Subcutaneous adipose tissue (tissue), 4 donors: ENCODE results near the gene HP1BP3. TPM values are rescaled to one million over a fixed set of nuclear protein-coding genes. Genes with fewer than 3 reads are reported as not detected.

Experiments used
- CTCF ChIP-seq: fragments of 450-650 bp; IDR thresholded peaks from one replicate; pipeline ENCODE4 v1.5.1; 2016; ENCODE audit warnings: low read depth, mild to moderate bottlenecking, control low read depth, antibody characterized with exemption, moderate library complexity
- total RNA-seq, 4 donors: library from RNA; depleted of rRNA; stranded (reverse); fragments of >200 nt; gene quantifications; one replicate each; pipeline ENCODE4 v1.1.0, GENCODE V29; 2016

The HP1BP3 gene
- total RNA-seq, 4 donors from 2014 or later = 192 to 273 (median 229) TPM

DNA sequence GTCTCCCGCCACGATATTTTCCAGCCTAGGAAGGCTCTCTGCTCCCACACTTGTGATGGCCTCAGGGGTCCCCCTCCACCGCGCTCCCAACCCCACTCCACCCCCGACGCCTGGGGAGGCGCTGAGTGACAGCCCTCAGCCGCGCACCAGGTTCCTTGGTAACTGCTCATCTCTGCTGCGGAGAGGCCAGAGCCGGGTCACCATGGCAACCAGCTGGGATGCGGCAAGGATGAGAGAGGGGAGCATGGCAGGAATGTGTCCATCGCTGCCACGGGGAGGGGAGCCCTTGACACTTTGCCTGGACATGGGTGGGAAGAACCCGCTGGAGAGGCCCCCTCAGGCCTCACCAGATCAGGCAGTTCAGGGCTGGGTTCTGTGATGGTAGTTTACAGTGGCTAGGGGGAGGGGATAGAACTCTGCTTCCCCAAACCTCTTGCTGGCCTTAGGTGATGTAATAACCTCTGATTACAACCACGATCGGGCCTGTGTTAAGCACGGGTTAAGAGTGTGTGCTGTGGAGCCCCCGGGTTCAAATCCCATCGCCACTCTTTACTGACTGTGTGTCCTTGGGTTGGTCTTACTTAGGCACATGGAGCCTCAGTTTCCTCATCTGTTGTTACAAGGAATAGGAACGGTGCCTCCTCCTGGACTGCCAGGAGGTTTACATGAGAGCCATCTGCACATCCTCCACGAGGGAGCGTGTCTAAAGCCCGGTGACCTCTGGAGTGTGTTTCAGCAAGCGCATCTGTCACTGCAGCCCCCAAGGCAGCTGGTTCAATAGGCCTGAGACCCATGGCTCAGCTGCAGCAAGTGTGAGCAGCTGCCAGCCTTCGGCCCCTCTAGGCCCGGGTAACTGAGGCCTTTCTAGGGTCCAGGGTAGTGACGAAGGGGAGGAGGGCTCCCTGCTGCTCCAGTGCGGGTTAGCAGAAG lies 75.6 kb downstream of the HP1BP3 start:
- no peak for TF ChIP-seq CTCF

DNA sequence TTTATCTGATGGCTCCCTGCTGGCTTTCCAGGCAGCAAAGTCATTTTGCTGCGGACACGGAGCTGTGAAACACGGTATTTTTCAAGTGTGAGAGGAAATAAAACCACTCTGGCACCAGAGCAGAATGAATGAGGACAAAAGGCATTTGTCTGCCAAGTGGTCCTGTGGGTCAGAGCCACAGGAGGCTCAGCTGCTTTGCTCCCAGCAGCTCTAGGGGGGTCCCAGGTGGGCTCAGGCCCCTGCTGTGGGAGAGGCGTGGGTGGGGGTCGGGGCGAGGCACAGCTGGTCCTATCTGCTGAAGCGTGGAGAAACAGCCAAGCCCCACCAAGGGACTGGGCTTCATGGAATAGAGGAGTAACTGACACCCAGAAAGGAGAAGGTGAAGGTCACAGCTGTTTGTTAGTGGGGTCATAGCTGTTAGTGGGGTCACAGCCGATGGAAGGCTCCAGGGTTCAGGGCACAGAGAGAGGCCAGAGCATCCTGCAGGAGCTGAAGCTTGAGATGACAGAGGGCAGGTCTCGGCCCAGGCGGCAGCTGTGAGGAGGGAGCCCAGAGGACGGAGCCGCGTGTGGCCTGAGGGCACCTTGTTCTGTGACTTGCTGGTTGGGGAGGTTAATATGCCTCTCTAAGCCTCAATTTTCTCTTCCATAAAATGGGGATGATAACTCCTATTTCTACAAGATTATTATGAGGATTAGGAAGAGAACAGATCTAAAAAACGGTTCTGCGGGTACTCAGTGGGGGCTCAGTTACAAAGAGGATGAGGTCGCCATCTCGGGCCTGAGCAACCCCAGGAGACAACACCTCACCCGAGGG lies 76.4 kb downstream of the HP1BP3 start:
- TF ChIP-seq CTCF = no peak

DNA sequence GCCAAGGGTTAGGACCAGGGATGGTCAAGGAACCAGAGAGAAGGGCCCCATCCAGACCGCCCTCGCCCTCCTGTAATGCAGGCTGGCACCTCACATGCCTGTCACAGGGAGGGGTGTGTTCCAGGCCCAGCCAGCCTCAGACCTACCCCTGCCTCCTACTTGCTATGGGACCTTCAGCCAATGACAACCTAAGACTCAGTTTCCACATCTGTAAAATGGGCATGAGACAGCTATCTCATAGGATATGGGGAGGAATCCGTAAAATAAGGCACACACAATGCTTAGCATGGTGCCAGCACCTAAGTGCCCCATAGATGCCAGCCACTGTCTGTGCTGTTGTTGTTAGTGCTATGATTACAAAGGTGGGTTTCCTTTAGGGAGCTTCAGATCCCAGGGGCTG lies 77.2 kb downstream of the HP1BP3 start:
- no peak for TF ChIP-seq CTCF

- no peak for TF ChIP-seq CTCF
Observed at GRCh38 chr1:20708891-20709290, 78.2 kb downstream of the HP1BP3 start.

GRCh38 chr1:20708057-20708456 lies 79.0 kb downstream of the HP1BP3 start:
- no peak for TF ChIP-seq CTCF

DNA sequence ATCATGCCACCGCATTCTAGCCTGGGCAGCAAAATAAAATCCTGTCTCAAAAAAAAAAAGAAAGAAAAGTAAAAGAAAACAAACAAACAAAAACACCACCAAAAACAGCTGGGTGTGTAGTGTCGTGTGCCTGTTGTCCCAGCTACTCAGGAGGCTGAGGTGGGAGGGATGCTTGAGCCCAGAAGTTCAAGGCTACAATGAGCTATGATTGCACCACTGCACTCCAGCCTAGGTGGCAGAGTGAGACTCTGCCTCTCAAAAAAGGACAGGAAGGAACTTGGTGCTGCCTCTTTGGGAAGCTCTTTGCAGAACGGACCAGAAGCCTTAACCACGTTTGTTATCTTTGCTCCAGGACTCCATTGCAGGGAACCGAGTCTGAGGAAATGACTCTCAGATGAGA lies 80.3 kb downstream of the HP1BP3 start:
- TF ChIP-seq CTCF = no peak

- TF ChIP-seq CTCF = no peak
Observed at GRCh38 chr1:20705203-20705755, 81.8 kb downstream of the HP1BP3 start.
